ENCODE measurements around the gene SEMA4A.

- TF ChIP-seq CTCF (IDR thresholded peaks at IDR 0.05; ENCODE audit: low read depth, low read length, poor library complexity, severe bottlenecking) (no peak), EZH2phosphoT487 (IDR thresholded peaks at IDR 0.05; ENCODE audit: borderline replicate concordance, low read length) (no peak)
Observed at GRCh38 chr1:156136970-156137483, 16.4 kb upstream of the SEMA4A start.

All from DOHH2 (cell line).